HCT116 (cell line): ENCODE data around the gene SFXN1.

Experiments
- ELF1 ChIP-seq: IDR thresholded peaks from 2 replicates; pipeline ENCODE4 v1.6.1; 2012; ENCODE audit warnings: low read depth, borderline replicate concordance
- EZH2 ChIP-seq: fragments of 200-600 bp; sonication (generic); IDR thresholded peaks from 2 replicates; pipeline ENCODE4 v1.6.1; 2017; ENCODE audit warnings: antibody characterized with exemption, mixed run types
- EZH2phosphoT487 ChIP-seq: fragments of 200-600 bp; IDR thresholded peaks from 2 replicates; pipeline ENCODE4 v1.6.1; 2018; ENCODE audit warnings: antibody characterized with exemption, borderline replicate concordance
- POLR2A ChIP-seq: IDR thresholded peaks from 2 replicates; pipeline ENCODE4 v1.7.0; 2011; ENCODE audit warnings: borderline replicate concordance; ENCODE audit not compliant: insufficient read depth, insufficient read length; ENCODE audit errors: extremely low read depth
- POLR2AphosphoS5 ChIP-seq: IDR thresholded peaks from 2 replicates; pipeline ENCODE4 v1.6.1; 2011; ENCODE audit warnings: mild to moderate bottlenecking, low read depth, low read length, moderate library complexity
- SIN3A ChIP-seq: IDR thresholded peaks from 2 replicates; pipeline ENCODE4 v1.6.1; 2012; ENCODE audit warnings: low read depth
- SP1 ChIP-seq: IDR thresholded peaks from 2 replicates; pipeline ENCODE4 v1.6.1; 2012; ENCODE audit warnings: low read depth
- TCF7L2 ChIP-seq: IDR thresholded peaks from 2 replicates; pipeline ENCODE4 v1.7.0; 2011; ENCODE audit warnings: borderline replicate concordance, inconsistent platforms; ENCODE audit not compliant: insufficient read depth, insufficient read length; ENCODE audit errors: extremely low read depth
- TF ChIP-seq, protein P1 (sequence below), 3 experiments: fragments of 200-600 bp in 1 of 3; sonication (generic) in 1 of 3; IDR thresholded peaks in 2 of 3; conservative IDR thresholded peaks in 1 of 3; 2 replicates each; pipeline ENCODE4 v1.5.1; 2012 to 2017; ENCODE audit warnings: low read depth in 2 of 3, low read length in 2 of 3, antibody characterized with exemption in 1 of 3, borderline replicate concordance in 1 of 3, control low read depth in 1 of 3, mild to moderate bottlenecking in 1 of 3, mixed read lengths in 1 of 3, mixed run types in 1 of 3, moderate library complexity in 1 of 3; ENCODE audit not compliant: insufficient read depth in 1 of 3
- TF ChIP-seq, protein P2 (sequence below): IDR thresholded peaks from 2 replicates; pipeline ENCODE4 v1.6.1; 2012

DNA sequence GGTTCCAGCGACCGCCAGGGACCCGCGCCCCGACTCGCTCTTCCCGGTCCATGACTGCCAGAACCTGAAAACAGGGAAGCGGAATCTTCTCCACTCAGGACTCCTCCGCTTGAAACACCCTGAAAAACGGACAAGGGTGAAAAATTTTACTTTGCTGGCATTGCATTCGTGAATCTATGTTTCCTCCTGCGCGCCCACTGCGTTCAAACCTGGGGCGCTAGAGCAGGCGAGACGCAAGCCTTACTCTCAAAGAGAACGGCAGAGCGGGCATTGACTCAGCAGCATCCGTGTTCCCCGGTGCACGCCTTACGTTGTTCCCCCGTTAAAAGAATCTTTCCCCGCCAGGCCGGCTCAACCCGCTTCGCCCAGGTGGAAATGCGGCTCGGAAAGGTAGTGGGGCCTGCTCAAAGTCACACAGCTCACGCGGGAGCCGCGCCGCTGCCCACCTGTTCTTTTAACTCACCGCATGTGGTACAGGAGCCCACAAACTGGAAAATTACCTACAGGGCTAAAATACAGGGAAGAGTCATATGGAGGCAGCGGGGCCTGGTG, 33.4 kb upstream of the SFXN1 start:
- TF ChIP-seq, protein P1, sequence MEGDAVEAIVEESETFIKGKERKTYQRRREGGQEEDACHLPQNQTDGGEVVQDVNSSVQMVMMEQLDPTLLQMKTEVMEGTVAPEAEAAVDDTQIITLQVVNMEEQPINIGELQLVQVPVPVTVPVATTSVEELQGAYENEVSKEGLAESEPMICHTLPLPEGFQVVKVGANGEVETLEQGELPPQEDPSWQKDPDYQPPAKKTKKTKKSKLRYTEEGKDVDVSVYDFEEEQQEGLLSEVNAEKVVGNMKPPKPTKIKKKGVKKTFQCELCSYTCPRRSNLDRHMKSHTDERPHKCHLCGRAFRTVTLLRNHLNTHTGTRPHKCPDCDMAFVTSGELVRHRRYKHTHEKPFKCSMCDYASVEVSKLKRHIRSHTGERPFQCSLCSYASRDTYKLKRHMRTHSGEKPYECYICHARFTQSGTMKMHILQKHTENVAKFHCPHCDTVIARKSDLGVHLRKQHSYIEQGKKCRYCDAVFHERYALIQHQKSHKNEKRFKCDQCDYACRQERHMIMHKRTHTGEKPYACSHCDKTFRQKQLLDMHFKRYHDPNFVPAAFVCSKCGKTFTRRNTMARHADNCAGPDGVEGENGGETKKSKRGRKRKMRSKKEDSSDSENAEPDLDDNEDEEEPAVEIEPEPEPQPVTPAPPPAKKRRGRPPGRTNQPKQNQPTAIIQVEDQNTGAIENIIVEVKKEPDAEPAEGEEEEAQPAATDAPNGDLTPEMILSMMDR (IDR thresholded peaks at IDR 0.05 in 2 of 3, conservative IDR thresholded peaks at IDR 0.05 in 1 of 3; ENCODE audit: borderline replicate concordance in 1 of 3, insufficient read depth in 1 of 3, low read depth in 2 of 3, low read length in 2 of 3) = no peak; a peak in 1 of 6 replicates
- TF ChIP-seq POLR2A (no peak), ELF1 (no peak), SP1 (no peak), EZH2 (no peak), SIN3A (no peak), TCF7L2 (no peak), EZH2phosphoT487 (no peak), POLR2AphosphoS5 (no peak)
- TF ChIP-seq, protein P2, sequence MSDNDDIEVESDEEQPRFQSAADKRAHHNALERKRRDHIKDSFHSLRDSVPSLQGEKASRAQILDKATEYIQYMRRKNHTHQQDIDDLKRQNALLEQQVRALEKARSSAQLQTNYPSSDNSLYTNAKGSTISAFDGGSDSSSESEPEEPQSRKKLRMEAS = no peak
